Psoas muscle (tissue), 8 donors: ENCODE results near the gene CACUL1. TPM values are rescaled to one million over a fixed set of nuclear protein-coding genes. Genes with fewer than 3 reads are reported as not detected.
"Not testable (repeated sequence)": the region's sequence is repeated elsewhere in the genome, so short reads cannot be mapped to it uniquely, and the experiment has no call there.

ENCODE experiments used
- ATAC-seq, 4 donors: fragments of 200-7000 bp; cut with Tn5 transposase; one replicate each; pipeline ENCODE4 v1.9.1; 2020; ENCODE audit warnings: moderate library complexity in 3 of 4, mild to moderate bottlenecking in 2 of 4
- DNase-seq, 2 donors: peaks; one replicate each; pipeline ENCODE4 v3.0.0-alpha.2; 2020
- H3K27ac ChIP-seq: fragments of 200-600 bp; one replicate; pipeline ENCODE4 v1.8.0; 2022
- H3K27me3 ChIP-seq, 3 donors: fragments of 200-600 bp in 1 of 3; one replicate each; pipeline versions ENCODE4 v1.6.1 to v1.8.0; 2013 to 2022; ENCODE audit warnings: low read length in 2 of 3, mild to moderate bottlenecking in 2 of 3, moderate library complexity in 1 of 3; ENCODE audit not compliant: insufficient read depth in 3 of 3
- H3K36me3 ChIP-seq, 2 donors: fragments of 200-600 bp in 1 of 2; one replicate each; pipeline versions ENCODE4 v1.6.1 to v1.8.0; 2013 to 2022; ENCODE audit warnings: low read depth in 1 of 2, mild to moderate bottlenecking in 1 of 2, moderate library complexity in 1 of 2; ENCODE audit not compliant: insufficient read depth in 1 of 2
- H3K4me1 ChIP-seq: fragments of 200-600 bp; one replicate; pipeline ENCODE4 v1.8.0; 2022
- H3K4me3 ChIP-seq: fragments of 200-600 bp; one replicate; pipeline ENCODE4 v1.8.0; 2022; ENCODE audit warnings: mild to moderate bottlenecking
- H3K9me3 ChIP-seq: fragments of 200-600 bp; one replicate; pipeline ENCODE4 v1.8.0; 2022
- CTCF ChIP-seq: fragments of 200-600 bp; IDR thresholded peaks from one replicate; pipeline ENCODE4 v1.8.0; 2022; ENCODE audit warnings: antibody characterized with exemption
- WGBS, 3 donors: extraction: QIAGEN DNeasy Blood & Tissue Kit; methylation state at CpG; one replicate each; pipeline versions ENCODE4 v1.1.6 to v1.1.7; 2013; 5-methylcytosine and 5-hydroxymethylcytosine counted together
- intact Hi-C, 2 donors: fragments of 100-400 bp; cut with DNase I; formaldehyde crosslinking; loops; one replicate each; pipeline versions ENCODE4 v1.11.0 to v1.14.2; 2022
- polyA plus RNA-seq, 3 donors: library from polyadenylated mRNA; stranded (reverse); fragments of 200-250 nt; gene quantifications; one replicate each; pipeline ENCODE4 v1.2.3, GENCODE V29; 2013
- total RNA-seq, 4 donors: library from RNA; stranded (reverse); fragmentation: NEBNext Ultra II Directional in 2 of 4; extraction: Animal tissue kit (Norgen Biotek cat#: 25700) in 2 of 4; gene quantifications; one replicate each; pipeline versions ENCODE4 v1.2.1 to v1.2.4, GENCODE V29; 2021 to 2023
- donor health status: healthy with polysubstance abuse.
- donor health status: DM: no; HTN: no; CAD: no; lungs with moderate emphysema.
- donor health status: Bipolar disorder and iron deficiency.
- donor health status: healthy.
- donor health status: DM: yes; HTN: yes; CAD: no.
- donor health status: DM: no; HTN: no; CAD: no.
- donor health status: DM: no; HTN: no; CAD: no.
- donor health status: DM: yes; HTN: yes; CAD: no.

The CACUL1 gene
- total and polyA plus RNA-seq, 7 donors = 5.9 to 41.0 (median 22.1) TPM

GRCh38 chr10:118662228-118663035, 92.3 kb downstream of the CACUL1 start:
- ATAC-seq (no peak), DNase-seq (no peak)
- intact Hi-C loops = no loop called here
- peaks cover 0 to 4% (median 2%) of the 10 kb centered on the region in 3 donors for H3K27me3 ChIP-seq
- no peak for TF ChIP-seq CTCF
- no peaks in the 10 kb centered on the region for H3K4me1 ChIP-seq
- H3K4me3 ChIP-seq = no peak overlapping the region
- WGBS, 3 donors = 74 to 81% (median 74%) methylated on average over 4 of the region's 4 CpGs
- no peaks in the 10 kb centered on the region for H3K9me3 ChIP-seq
- H3K27ac ChIP-seq = no peak overlapping the region
- H3K36me3 ChIP-seq = no peaks in the 10 kb centered on the region

- ATAC-seq (no peak), DNase-seq (no peak)
- Histone ChIP-seq H3K4me1 (no peaks in the 10 kb centered on the region), H3K4me3 (no peak overlapping the region), H3K36me3 (no peaks in the 10 kb centered on the region), H3K27ac (no peak overlapping the region), H3K9me3 (peaks cover 4% of the 10 kb centered on the region), H3K27me3 (peaks cover 0 to 5% (median 2%) of the 10 kb centered on the region in 3 donors)
- intact Hi-C loops = no loop called here
- TF ChIP-seq CTCF = no peak
- WGBS, 3 donors = 42 to 77% (median 53%) methylated on average over 3 of the region's 3 CpGs
Measured at GRCh38 chr10:118658762-118659161, 96.0 kb downstream of the CACUL1 start.

GRCh38 chr10:118658168-118658567, 96.6 kb downstream of the CACUL1 start:
- H3K9me3 ChIP-seq, H3K4me1 ChIP-seq, DNase-seq, ATAC-seq, intact Hi-C loops, H3K4me3 ChIP-seq, H3K27ac ChIP-seq, H3K36me3 ChIP-seq, H3K27me3 ChIP-seq: not testable (repeated sequence)
- 56 to 76% (median 75%) methylated on average over 1 of the region's 1 CpG for WGBS, 3 donors

GRCh38 chr10:118645294-118645693, 109.5 kb downstream of the CACUL1 start:
- H3K27ac ChIP-seq, ATAC-seq, H3K36me3 ChIP-seq, DNase-seq, intact Hi-C loops, H3K4me3 ChIP-seq, H3K9me3 ChIP-seq, H3K4me1 ChIP-seq, H3K27me3 ChIP-seq: not testable (repeated sequence)
- WGBS, 3 donors = 31 to 47% (median 33%) methylated on average over 1 of the region's 1 CpG

GRCh38 chr10:118642228-118642627, 112.5 kb downstream of the CACUL1 start:
- Histone ChIP-seq H3K27ac (no peak overlapping the region), H3K27me3 (no peaks in the 10 kb centered on the region), H3K9me3 (no peaks in the 10 kb centered on the region), H3K36me3 (no peaks in the 10 kb centered on the region), H3K4me1 (no peaks in the 10 kb centered on the region), H3K4me3 (no peak overlapping the region)
- intact Hi-C loops = no loop called here
- DNase-seq = no peak
- TF ChIP-seq CTCF = no peak
- ATAC-seq = no peak
- WGBS, 3 donors = 69 to 74% (median 74%) methylated on average over 2 of the region's 2 CpGs
